Calu3 (cell line): ENCODE results near the gene SMIM43. TPM values are rescaled to one million over a fixed set of nuclear protein-coding genes. Genes with fewer than 3 reads are reported as not detected.

Source experiments
- BruUV-seq: library from RNA; stranded (reverse); fragments of 400-500 nt; replicated peaks from 2 replicates; lab custom pipeline; 2021; lab: Mats Ljungman, UMichigan
- CTCF ChIA-PET: fragments of 300-600 bp; sonication (Branson Sonifier 250); formaldehyde crosslinking; loops from one replicate; lab custom pipeline; 2022; ENCODE audit warnings: antibody characterized with exemption; lab: Charles Lee
- DNase-seq: peaks from one replicate; pipeline ENCODE4 v3.0.0; 2022
- H3K27ac Mint-ChIP-seq: one replicate; pipeline ENCODE4 v1.8.0; 2022; ENCODE audit warnings: mixed read lengths; ENCODE audit not compliant: unreplicated experiment
- H3K27me3 Mint-ChIP-seq: one replicate; pipeline ENCODE4 v1.8.0; 2022; ENCODE audit warnings: mixed read lengths; ENCODE audit not compliant: unreplicated experiment
- H3K36me3 Mint-ChIP-seq: one replicate; pipeline ENCODE4 v1.8.0; 2022; ENCODE audit warnings: mild to moderate bottlenecking, moderate library complexity, mixed read lengths; ENCODE audit not compliant: insufficient read depth, unreplicated experiment
- H3K4me1 Mint-ChIP-seq: one replicate; pipeline ENCODE4 v1.8.0; 2022; ENCODE audit warnings: mild to moderate bottlenecking, low read depth, mixed read lengths; ENCODE audit not compliant: unreplicated experiment
- H3K4me3 Mint-ChIP-seq: one replicate; pipeline ENCODE4 v1.8.0; 2022; ENCODE audit warnings: mild to moderate bottlenecking, low read depth, moderate library complexity, mixed read lengths; ENCODE audit not compliant: unreplicated experiment
- H3K9me3 Mint-ChIP-seq: one replicate; pipeline ENCODE4 v1.8.0; 2022; ENCODE audit warnings: low read depth, mixed read lengths; ENCODE audit not compliant: unreplicated experiment
- CTCF ChIP-seq: fragments of 200-600 bp; IDR thresholded peaks from one replicate; pipeline ENCODE4 v1.8.0; 2022; ENCODE audit warnings: antibody characterized with exemption; ENCODE audit not compliant: unreplicated experiment
- intact Hi-C: fragments of 100-400 bp; cut with micrococcal nuclease; formaldehyde crosslinking; loops from one replicate; pipeline ENCODE4 v1.10.0; 2022; ENCODE audit not compliant: unreplicated experiment
- total RNA-seq: library from RNA; stranded (reverse); gene quantifications from 2 replicates; pipeline ENCODE4 v1.2.3, GENCODE V29; 2022

The SMIM43 gene
- total RNA-seq, 1 experiment from 2014 or later: not detected

GRCh38 chr4:121741751-121742150, 23.2 kb downstream of the SMIM43 start:
- H3K27me3 Mint-ChIP-seq: no peaks in the 10 kb centered on the region
- BruUV-seq: no TSS peak
- DNase-seq: no peak
- no peak overlapping the region for H3K4me3 Mint-ChIP-seq
- H3K9me3 Mint-ChIP-seq: no peaks in the 10 kb centered on the region
- CTCF ChIA-PET: no interaction called here
- no peaks in the 10 kb centered on the region for H3K36me3 Mint-ChIP-seq
- no peaks in the 10 kb centered on the region for H3K4me1 Mint-ChIP-seq
- H3K27ac Mint-ChIP-seq: no peak overlapping the region
- intact Hi-C loops: no loop called here
- no peak for TF ChIP-seq CTCF

DNA sequence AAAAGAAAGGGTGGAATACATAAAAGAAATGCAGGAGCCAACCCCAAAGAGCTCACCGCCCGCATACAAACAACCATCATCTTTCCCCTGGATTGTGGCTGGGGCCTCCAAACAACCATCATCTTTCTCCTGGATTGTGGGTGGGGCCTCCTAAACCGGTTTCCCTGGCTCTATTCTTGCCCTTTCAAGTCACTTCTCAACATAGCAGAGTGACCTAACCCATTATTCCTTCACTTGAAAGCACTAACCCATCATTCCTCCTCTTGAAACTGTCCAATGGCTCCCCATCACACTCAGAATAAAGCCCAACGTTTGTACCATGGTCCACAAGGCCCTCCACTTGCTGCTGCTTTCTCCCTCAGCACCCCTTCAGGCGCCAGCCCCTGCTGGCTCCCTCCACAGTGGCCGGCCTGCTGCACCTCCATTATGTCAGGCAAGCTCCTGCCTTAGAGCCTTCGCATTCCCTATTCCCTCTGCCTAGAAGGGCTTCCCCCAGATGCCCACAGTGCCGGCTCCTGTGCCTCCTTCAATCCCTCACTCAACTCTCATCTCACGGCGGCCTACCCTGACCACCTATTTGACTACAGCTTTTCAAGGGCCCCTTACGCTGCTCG, 24.1 kb downstream of the SMIM43 start:
- intact Hi-C loops: no loop called here
- H3K4me1 Mint-ChIP-seq: peaks cover 8% of the 10 kb centered on the region
- H3K4me3 Mint-ChIP-seq: no peak overlapping the region
- H3K9me3 Mint-ChIP-seq: no peaks in the 10 kb centered on the region
- H3K36me3 Mint-ChIP-seq: no peaks in the 10 kb centered on the region
- CTCF ChIA-PET: no interaction called here
- H3K27ac Mint-ChIP-seq: no peak overlapping the region
- TF ChIP-seq CTCF: no peak
- BruUV-seq: no TSS peak
- DNase-seq: no peak
- H3K27me3 Mint-ChIP-seq: no peaks in the 10 kb centered on the region

DNA sequence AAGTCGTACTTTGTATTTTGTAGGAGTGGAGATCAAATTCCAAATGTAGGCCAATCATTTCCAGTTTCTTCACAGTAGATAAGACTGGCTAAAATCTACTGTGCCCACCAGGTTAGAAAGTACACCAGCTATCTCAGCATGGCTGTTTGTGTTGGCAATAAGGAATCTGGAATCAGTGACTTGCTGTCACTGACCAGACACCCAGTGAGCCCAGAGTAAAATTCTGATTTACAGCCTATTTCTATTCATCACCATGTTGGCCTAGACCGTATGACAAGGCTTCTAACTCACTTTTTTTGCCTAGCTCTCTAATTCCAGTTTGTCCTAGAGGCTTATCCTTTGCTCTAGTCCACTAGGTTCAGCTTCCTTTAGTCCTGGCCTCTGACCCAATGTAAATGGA, 25.4 kb downstream of the SMIM43 start:
- DNase-seq: no peak
- H3K27ac Mint-ChIP-seq: no peak overlapping the region

DNA sequence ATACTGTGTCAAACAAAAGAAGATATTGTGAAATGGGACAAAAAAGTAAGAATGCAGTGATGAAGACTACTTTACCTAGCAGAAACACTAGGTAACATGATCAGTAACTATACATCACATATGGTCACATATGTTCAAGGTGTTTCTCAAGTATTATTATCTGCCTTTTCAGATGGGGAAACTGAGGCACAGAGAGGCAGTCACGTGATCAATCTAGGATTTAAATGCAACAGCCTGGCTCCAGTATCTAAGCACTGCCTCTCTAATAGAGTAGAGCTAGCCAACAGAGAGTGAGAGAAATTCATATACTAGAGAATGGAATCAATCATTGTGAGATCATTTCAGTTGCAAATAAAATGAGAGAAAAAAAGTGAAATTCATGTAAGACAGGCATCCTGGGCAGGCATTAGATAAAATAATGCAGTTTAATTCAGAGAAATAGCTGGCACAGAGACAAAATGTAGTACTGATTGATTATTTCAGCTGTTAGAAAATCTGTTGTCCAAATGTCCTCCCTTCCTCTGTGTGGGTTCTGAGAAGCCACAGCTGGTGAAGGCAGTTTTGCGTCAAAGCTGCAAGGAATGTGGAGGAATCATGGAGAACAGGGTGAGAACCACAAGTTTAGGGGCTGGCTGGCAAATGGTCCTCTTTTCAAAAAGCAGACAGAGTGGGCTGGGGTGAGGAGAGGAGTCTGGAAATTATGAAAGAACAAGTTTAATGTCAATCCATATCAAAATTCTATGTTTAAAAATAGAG, 26.0 kb downstream of the SMIM43 start:
- Mint-ChIP-seq H3K27ac (no peak overlapping the region), H3K9me3 (no peaks in the 10 kb centered on the region), H3K36me3 (no peaks in the 10 kb centered on the region), H3K27me3 (no peaks in the 10 kb centered on the region), H3K4me1 (peaks cover 9% of the 10 kb centered on the region), H3K4me3 (no peak overlapping the region)
- TF ChIP-seq CTCF: no peak
- CTCF ChIA-PET: no interaction called here
- DNase-seq: no peak
- intact Hi-C loops: no loop called here
- no TSS peak for BruUV-seq

More for the DNA sequence above, 25.4 kb downstream of the SMIM43 start:
- BruUV-seq: no TSS peak
- no peaks in the 10 kb centered on the region for H3K9me3 Mint-ChIP-seq
- H3K36me3 Mint-ChIP-seq: no peaks in the 10 kb centered on the region
- peaks cover 9% of the 10 kb centered on the region for H3K4me1 Mint-ChIP-seq
- no peak for TF ChIP-seq CTCF
- H3K27me3 Mint-ChIP-seq: no peaks in the 10 kb centered on the region
- CTCF ChIA-PET: no interaction called here
- intact Hi-C loops: no loop called here
- H3K4me3 Mint-ChIP-seq: no peak overlapping the region
